Measurements from ENCODE around the gene CD300A. TPM values are rescaled to one million over a fixed set of nuclear protein-coding genes. Genes with fewer than 3 reads are reported as not detected.

The CD300A gene
- total RNA-seq, 1 experiment from 2014 or later: 0.45 TPM

DNA sequence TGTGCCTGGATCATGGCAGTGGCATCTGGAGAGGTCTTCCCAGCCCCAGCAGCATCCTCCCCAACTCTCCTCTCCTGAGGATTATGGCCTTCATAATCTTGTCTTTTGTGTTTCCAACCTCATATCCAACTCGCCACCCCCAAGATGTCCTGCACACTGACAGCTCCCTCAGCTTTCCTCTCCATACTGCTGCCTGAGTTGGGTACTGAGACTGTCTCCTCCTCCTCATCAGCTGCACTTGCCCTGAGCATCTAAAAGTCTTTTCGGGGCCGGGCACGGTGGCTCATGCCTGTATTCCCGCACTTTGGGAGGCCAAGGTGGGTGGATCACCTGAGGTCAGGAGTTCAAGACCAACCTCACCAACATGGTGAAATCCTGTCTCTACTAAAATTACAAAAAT lies 62.8 kb downstream of the CD300A start:
- no peaks in the 10 kb centered on the region for H3K36me3 Mint-ChIP-seq (ENCODE audit: insufficient read depth, unreplicated experiment)
- CTCF ChIA-PET: no interaction called here
- H3K9me3 Mint-ChIP-seq (ENCODE audit: low read depth, unreplicated experiment): no peaks in the 10 kb centered on the region
- H3K4me1 Mint-ChIP-seq (ENCODE audit: low read depth, unreplicated experiment): no peaks in the 10 kb centered on the region
- no peak overlapping the region for H3K27ac Mint-ChIP-seq (ENCODE audit: unreplicated experiment)
- no TSS peak for BruUV-seq (replicated peaks)
- intact Hi-C loops (cut with micrococcal nuclease; ENCODE audit: unreplicated experiment): no loop called here
- H3K4me3 Mint-ChIP-seq (ENCODE audit: low read depth, unreplicated experiment): no peak overlapping the region
- peaks cover 94% of the 10 kb centered on the region for H3K27me3 Mint-ChIP-seq (ENCODE audit: unreplicated experiment)
- DNase-seq: no peak
- TF ChIP-seq, protein P1, sequence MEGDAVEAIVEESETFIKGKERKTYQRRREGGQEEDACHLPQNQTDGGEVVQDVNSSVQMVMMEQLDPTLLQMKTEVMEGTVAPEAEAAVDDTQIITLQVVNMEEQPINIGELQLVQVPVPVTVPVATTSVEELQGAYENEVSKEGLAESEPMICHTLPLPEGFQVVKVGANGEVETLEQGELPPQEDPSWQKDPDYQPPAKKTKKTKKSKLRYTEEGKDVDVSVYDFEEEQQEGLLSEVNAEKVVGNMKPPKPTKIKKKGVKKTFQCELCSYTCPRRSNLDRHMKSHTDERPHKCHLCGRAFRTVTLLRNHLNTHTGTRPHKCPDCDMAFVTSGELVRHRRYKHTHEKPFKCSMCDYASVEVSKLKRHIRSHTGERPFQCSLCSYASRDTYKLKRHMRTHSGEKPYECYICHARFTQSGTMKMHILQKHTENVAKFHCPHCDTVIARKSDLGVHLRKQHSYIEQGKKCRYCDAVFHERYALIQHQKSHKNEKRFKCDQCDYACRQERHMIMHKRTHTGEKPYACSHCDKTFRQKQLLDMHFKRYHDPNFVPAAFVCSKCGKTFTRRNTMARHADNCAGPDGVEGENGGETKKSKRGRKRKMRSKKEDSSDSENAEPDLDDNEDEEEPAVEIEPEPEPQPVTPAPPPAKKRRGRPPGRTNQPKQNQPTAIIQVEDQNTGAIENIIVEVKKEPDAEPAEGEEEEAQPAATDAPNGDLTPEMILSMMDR (IDR thresholded peaks at IDR 0.05; ENCODE audit: unreplicated experiment): no peak

DNA sequence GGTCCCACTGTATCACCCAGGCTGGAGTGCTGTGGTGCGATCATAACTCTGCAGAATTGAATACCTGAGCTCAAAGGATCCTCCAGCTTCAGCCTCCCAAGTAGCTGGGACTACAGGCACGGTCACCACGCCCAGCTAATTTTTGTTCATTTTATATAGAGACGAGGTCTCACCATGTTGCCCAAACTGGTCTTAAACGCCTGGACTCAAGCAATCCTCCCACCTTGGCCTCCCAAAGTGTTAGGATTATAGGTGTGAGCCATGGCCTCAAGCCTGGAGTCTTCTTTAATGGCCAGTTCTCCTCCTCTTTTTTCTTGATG lies 64.4 kb downstream of the CD300A start:
- Mint-ChIP-seq H3K27me3 (ENCODE audit: unreplicated experiment) (peaks cover 79% of the 10 kb centered on the region), H3K27ac (ENCODE audit: unreplicated experiment) (no peak overlapping the region), H3K9me3 (ENCODE audit: low read depth, unreplicated experiment) (no peaks in the 10 kb centered on the region), H3K36me3 (ENCODE audit: insufficient read depth, unreplicated experiment) (no peaks in the 10 kb centered on the region), H3K4me3 (ENCODE audit: low read depth, unreplicated experiment) (no peak overlapping the region), H3K4me1 (ENCODE audit: low read depth, unreplicated experiment) (no peaks in the 10 kb centered on the region)
- CTCF ChIA-PET: interaction anchor here (0.7 kb wide), 2 partner anchors 168 to 258 kb away, joined by 4 read pairs; no protein-coding TSS in a partner anchor
- intact Hi-C loops (cut with micrococcal nuclease; ENCODE audit: unreplicated experiment): loop anchor here (5.0 kb wide), 1 partner anchor 153 kb away; no protein-coding TSS in a partner anchor
- no TSS peak for BruUV-seq (replicated peaks)
- no peak for DNase-seq
- TF ChIP-seq, protein P1 (IDR thresholded peaks at IDR 0.05; ENCODE audit: unreplicated experiment): no peak

GRCh38 chr17:74531231-74531761 lies 64.9 kb downstream of the CD300A start, which contains the start of gene CD300LB:
TSS of gene CD300LB (minus strand) at chr17:74531475. CDS start at chr17:74531350, 125 bp downstream.
- TF ChIP-seq, protein P1 (IDR thresholded peaks at IDR 0.05; ENCODE audit: unreplicated experiment): no peak
- CTCF ChIA-PET: interaction anchor here (0.7 to 2.2 kb wide), 4 partner anchors 152 to 257 kb away, joined by 4 to 16 read pairs (median 4); partner anchors contain the start of gene GPR142
- H3K4me3 Mint-ChIP-seq (ENCODE audit: low read depth, unreplicated experiment): no peak within 1 kb of the TSS
- no peaks in the 10 kb centered on the region for H3K36me3 Mint-ChIP-seq (ENCODE audit: insufficient read depth, unreplicated experiment)
- H3K27me3 Mint-ChIP-seq (ENCODE audit: unreplicated experiment): peaks cover 79% of the 10 kb centered on the region
- no peak within 1 kb of the TSS for H3K27ac Mint-ChIP-seq (ENCODE audit: unreplicated experiment)
- BruUV-seq (replicated peaks): no TSS peak
- no peaks in the 10 kb centered on the region for H3K4me1 Mint-ChIP-seq (ENCODE audit: low read depth, unreplicated experiment)
- intact Hi-C loops (cut with micrococcal nuclease; ENCODE audit: unreplicated experiment): loop anchor here (5.0 kb wide), 1 partner anchor 154 kb away; no protein-coding TSS in a partner anchor
- H3K9me3 Mint-ChIP-seq (ENCODE audit: low read depth, unreplicated experiment): no peaks in the 10 kb centered on the region
- no peak for DNase-seq

GRCh38 chr17:74532115-74532514 lies 65.7 kb downstream of the CD300A start:
- no TSS peak for BruUV-seq (replicated peaks)
- peaks cover 79% of the 10 kb centered on the region for H3K27me3 Mint-ChIP-seq (ENCODE audit: unreplicated experiment)
- intact Hi-C loops (cut with micrococcal nuclease; ENCODE audit: unreplicated experiment): loop anchor here (5.0 kb wide), 1 partner anchor 155 kb away; no protein-coding TSS in a partner anchor
- TF ChIP-seq, protein P1 (IDR thresholded peaks at IDR 0.05; ENCODE audit: unreplicated experiment): no peak
- no peaks in the 10 kb centered on the region for H3K9me3 Mint-ChIP-seq (ENCODE audit: low read depth, unreplicated experiment)
- CTCF ChIA-PET: interaction anchor here (1.0 to 2.2 kb wide), 3 partner anchors 137 to 164 kb away, joined by 3 to 16 read pairs (median 5); partner anchors contain the start of gene GPR142
- H3K4me1 Mint-ChIP-seq (ENCODE audit: low read depth, unreplicated experiment): no peaks in the 10 kb centered on the region
- H3K36me3 Mint-ChIP-seq (ENCODE audit: insufficient read depth, unreplicated experiment): no peaks in the 10 kb centered on the region
- no peak overlapping the region for H3K4me3 Mint-ChIP-seq (ENCODE audit: low read depth, unreplicated experiment)
- DNase-seq: no peak
- no peak overlapping the region for H3K27ac Mint-ChIP-seq (ENCODE audit: unreplicated experiment)

Other genes starting within 250 kb of the CD300A start
- gene DNAI2, start 192.4 kb upstream of the CD300A start, total RNA-seq (2022): not detected in 2 replicates
- gene KIF19, start 140.4 kb upstream of the CD300A start, total RNA-seq (2022): not detected in 2 replicates
- gene BTBD17, start 104.8 kb upstream of the CD300A start, total RNA-seq (2022): not detected in 2 replicates
- gene GPR142, start 99.1 kb upstream of the CD300A start, total RNA-seq (2022): not detected in 2 replicates
- 37.3 and 48.7 TPM in 2 replicates for gene GPRC5C, start 34.5 kb upstream of the CD300A start, total RNA-seq (2022)
- gene CD300LB, start 64.8 kb downstream of the CD300A start, total RNA-seq (2022): not detected in 2 replicates
- gene CD300C, start 79.5 kb downstream of the CD300A start, total RNA-seq (2022): not detected in 2 replicates
- gene CD300H, start 100.9 kb downstream of the CD300A start, total RNA-seq (2022): not detected in 2 replicates
- not detected in 2 replicates for gene CD300LD, start 125.6 kb downstream of the CD300A start, total RNA-seq (2022)
- not detected in 2 replicates for gene CD300E, start 157.1 kb downstream of the CD300A start, total RNA-seq (2022)
- gene CD300LF, start 246.3 kb downstream of the CD300A start, total RNA-seq (2022): not detected in 2 replicates